HEK293 (cell line): ENCODE measurements around the gene TOMM34.

ENCODE experiments used
- CTCF ChIP-seq: fragments of 450-650 bp; formaldehyde crosslinking; IDR thresholded peaks from 2 replicates; pipeline ENCODE4 v1.5.1; 2016; ENCODE audit warnings: missing biosample characterization, missing genetic modification characterization
- PBX3 ChIP-seq: sonication (generic); formaldehyde crosslinking; IDR thresholded peaks from 2 replicates; pipeline ENCODE4 v1.8.1; 2022; ENCODE audit warnings: mild to moderate bottlenecking, moderate library complexity, missing genetic modification reagents
- PRDM10 ChIP-seq: fragments of 450-650 bp; formaldehyde crosslinking; IDR thresholded peaks from 2 replicates; pipeline ENCODE4 v1.5.1; 2016; ENCODE audit warnings: missing biosample characterization, missing genetic modification characterization
- TCF7L2 ChIP-seq: IDR thresholded peaks from 2 replicates; pipeline ENCODE4 v1.6.1; 2011; ENCODE audit warnings: low read depth, mild to moderate bottlenecking, inconsistent platforms, low read length, moderate library complexity, borderline replicate concordance
- TF ChIP-seq, protein P1 (sequence below): fragments of 450-650 bp; formaldehyde crosslinking; IDR thresholded peaks from 2 replicates; pipeline ENCODE4 v1.5.1; 2016; ENCODE audit warnings: missing biosample characterization, missing genetic modification characterization, low read depth

- TF ChIP-seq, protein P1, sequence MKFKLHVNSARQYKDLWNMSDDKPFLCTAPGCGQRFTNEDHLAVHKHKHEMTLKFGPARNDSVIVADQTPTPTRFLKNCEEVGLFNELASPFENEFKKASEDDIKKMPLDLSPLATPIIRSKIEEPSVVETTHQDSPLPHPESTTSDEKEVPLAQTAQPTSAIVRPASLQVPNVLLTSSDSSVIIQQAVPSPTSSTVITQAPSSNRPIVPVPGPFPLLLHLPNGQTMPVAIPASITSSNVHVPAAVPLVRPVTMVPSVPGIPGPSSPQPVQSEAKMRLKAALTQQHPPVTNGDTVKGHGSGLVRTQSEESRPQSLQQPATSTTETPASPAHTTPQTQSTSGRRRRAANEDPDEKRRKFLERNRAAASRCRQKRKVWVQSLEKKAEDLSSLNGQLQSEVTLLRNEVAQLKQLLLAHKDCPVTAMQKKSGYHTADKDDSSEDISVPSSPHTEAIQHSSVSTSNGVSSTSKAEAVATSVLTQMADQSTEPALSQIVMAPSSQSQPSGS (tag by site-specific recombination): no peak
- no peak for TF ChIP-seq PBX3 (CRISPR knock-in tag)
- no peak for TF ChIP-seq CTCF
- no peak for TF ChIP-seq PRDM10 (tag by site-specific recombination)
- TF ChIP-seq TCF7L2: no peak
Measured at GRCh38 chr20:44904377-44904776, 55.8 kb downstream of the TOMM34 start.
